Heart left ventricle (tissue), 16 donors: ENCODE data around the gene JPT1. TPM values are rescaled to one million over a fixed set of nuclear protein-coding genes. Genes with fewer than 3 reads are reported as not detected.
A peak's percentile ranks its signal among the peaks of the same experiment; 100 is the strongest.

Experiments used
- ATAC-seq, 4 donors: fragments of 200-7000 bp; cut with Tn5 transposase; one replicate each; pipeline ENCODE4 v1.9.1; 2020 to 2022; ENCODE audit warnings: moderate library complexity in 4 of 4, mild to moderate bottlenecking in 3 of 4, moderate number of reproducible peaks in 1 of 4
- DNase-seq, 5 donors: peaks; one replicate each; pipeline ENCODE4 v3.0.0-alpha.2; 2020
- H3K27ac ChIP-seq, 12 donors: fragments of 200-600 bp; sonication (generic) in 4 of 12; one replicate each; pipeline versions ENCODE4 v1.5.0 to v1.8.0; 2016 to 2022; ENCODE audit warnings: mild to moderate bottlenecking in 2 of 12
- H3K27me3 ChIP-seq, 9 donors: fragments of 200-600 bp; sonication (generic) in 2 of 9; one replicate each; pipeline versions ENCODE4 v1.5.1 to v1.8.0; 2016 to 2022; ENCODE audit warnings: mild to moderate bottlenecking in 3 of 9
- H3K36me3 ChIP-seq, 9 donors: fragments of 200-600 bp; sonication (generic) in 2 of 9; one replicate each; pipeline versions ENCODE4 v1.5.0 to v1.8.0; 2018 to 2022; ENCODE audit warnings: mild to moderate bottlenecking in 2 of 9
- H3K4me1 ChIP-seq, 12 donors: fragments of 200-600 bp; sonication (generic) in 4 of 12; one replicate each; pipeline versions ENCODE4 v1.5.0 to v1.8.0; 2016 to 2022; ENCODE audit warnings: mild to moderate bottlenecking in 3 of 12
- H3K4me3 ChIP-seq, 12 donors: fragments of 200-600 bp; sonication (generic) in 4 of 12; one replicate each; pipeline versions ENCODE4 v1.5.0 to v1.8.0; 2017 to 2022; ENCODE audit warnings: mild to moderate bottlenecking in 9 of 12, moderate library complexity in 4 of 12
- H3K9me3 ChIP-seq, 12 donors: fragments of 200-600 bp; sonication (generic) in 4 of 12; one replicate each; pipeline versions ENCODE4 v1.5.0 to v1.8.0; 2016 to 2022; ENCODE audit warnings: mild to moderate bottlenecking in 1 of 12
- POLR2A ChIP-seq, 2 donors: fragments of 450-650 bp; IDR thresholded peaks; one replicate each; pipeline ENCODE4 v1.6.1; 2017; ENCODE audit warnings: antibody characterized with exemption in 2 of 2, mild to moderate bottlenecking in 2 of 2, moderate library complexity in 2 of 2
- whole genome bisulfite sequencing, 4 donors: extraction: QIAGEN DNeasy Blood & Tissue Kit in 2 of 4; methylation state at CpG; one replicate each; pipeline versions ENCODE4 v1.1.5 to v1.1.7; 2013 to 2018; 5-methylcytosine and 5-hydroxymethylcytosine counted together
- intact Hi-C, 10 donors: fragments of 100-400 bp; cut with DNase I; formaldehyde crosslinking; loops; one replicate each; pipeline versions ENCODE4 v1.11.1 to v1.14.2; 2022
- polyA plus RNA-seq, 2 donors: library from polyadenylated mRNA; stranded (reverse); fragments of 200-250 nt; gene quantifications; one replicate each; pipeline ENCODE4 v1.2.3, GENCODE V29; 2013
- total RNA-seq, 9 donors: library from RNA; depleted of rRNA in 2 of 9; stranded (reverse); fragments of >200 nt in 2 of 9; fragmentation: NEBNext Ultra II Directional in 3 of 9; extraction: Animal tissue kit (Norgen Biotek cat#: 25700) in 3 of 9; gene quantifications; one replicate each; pipeline versions ENCODE4 v1.1.0 to v1.2.4, GENCODE V29; 2016 to 2023
- TF ChIP-seq, protein P1 (sequence below), 12 donors: fragments of 200-600 bp; sonication (generic) in 4 of 12; IDR thresholded peaks; one replicate each; pipeline versions ENCODE4 v1.5.0 to v1.8.0; 2018 to 2022; ENCODE audit warnings: antibody characterized with exemption in 12 of 12, mild to moderate bottlenecking in 5 of 12
- donor health status: ischemic (EF 13 %, LVEDD 7.1; RV severe dilation, severe dysfunction).
- donor health status: healthy with polysubstance abuse.
- donor health status: DM: no; HTN: yes; CAD: no.
- donor health status: DM: no; HTN: no; CAD: no.
- donor health status: ischemic (EF 25% LVEDD 6.9; RV normal size, moderate dysfunction).
- donor health status: ischemic (EF 25% LVEDD 5.7; RV mildly dilated, moderate dysfunction).
- donor health status: healthy.
- donor health status: DM: yes; HTN: yes; CAD: no.
- donor health status: ischemic (EF 35%, LVEDD 5.7; RV mildly dilated, moderate dysfunction).
- donor health status: nonischemic (EF 11% LVEDD 7.7; RV severe dilation, severe dysfunction).
- donor health status: DM: yes; HTN: yes; CAD: no.
- donor health status: PGD.
- donor health status: ischemic (EF 29% LVEDD 5.4; RV normal size, mild dysfunction).
- donor health status: nonischemic (EF 23%, LVEDD 6.1; RV moderate dilation, normal function).

The JPT1 gene
- total and polyA plus RNA-seq, 11 donors = 10.4 to 68.0 (median 17.6) TPM

DNA sequence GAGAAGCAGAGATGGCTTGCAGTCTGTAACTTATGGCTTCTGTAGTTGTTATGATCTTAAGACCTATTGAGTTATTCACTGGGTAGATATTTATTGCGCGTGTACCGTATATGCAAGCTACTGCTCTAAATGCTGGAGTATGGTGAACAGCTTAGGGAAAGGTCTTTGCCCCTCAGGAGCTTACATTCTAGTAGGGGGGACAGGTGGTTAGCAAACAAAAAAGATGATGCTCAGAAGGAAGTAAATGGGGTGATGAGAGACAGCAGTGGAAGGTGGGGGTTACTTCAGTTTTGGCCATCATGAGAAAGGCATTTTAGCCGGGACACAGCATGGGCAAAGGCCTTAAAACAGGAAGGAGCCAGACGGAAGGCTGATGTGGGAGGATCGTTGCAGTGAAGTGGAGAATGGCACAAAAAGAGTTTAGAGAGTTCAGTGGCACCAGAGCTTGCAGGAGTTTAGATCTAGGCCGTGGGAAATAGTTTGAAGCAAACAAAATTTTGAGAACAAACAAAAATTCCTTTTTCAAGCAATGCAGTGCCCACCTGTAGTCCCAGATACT, 42.5 kb downstream of the JPT1 start:
- Histone ChIP-seq H3K4me1 (peaks cover 3 to 57% (median 31%) of the 10 kb centered on the region in 12 donors), H3K4me3 (no peak overlapping the region), H3K27ac (no peak overlapping the region), H3K9me3 (no peaks in the 10 kb centered on the region), H3K27me3 (no peaks in the 10 kb centered on the region), H3K36me3 (peaks cover 0 to 6% (median 0%) of the 10 kb centered on the region in 9 donors)
- no peak for TF ChIP-seq POLR2A (IDR thresholded peaks at IDR 0.05)
- TF ChIP-seq, protein P1, sequence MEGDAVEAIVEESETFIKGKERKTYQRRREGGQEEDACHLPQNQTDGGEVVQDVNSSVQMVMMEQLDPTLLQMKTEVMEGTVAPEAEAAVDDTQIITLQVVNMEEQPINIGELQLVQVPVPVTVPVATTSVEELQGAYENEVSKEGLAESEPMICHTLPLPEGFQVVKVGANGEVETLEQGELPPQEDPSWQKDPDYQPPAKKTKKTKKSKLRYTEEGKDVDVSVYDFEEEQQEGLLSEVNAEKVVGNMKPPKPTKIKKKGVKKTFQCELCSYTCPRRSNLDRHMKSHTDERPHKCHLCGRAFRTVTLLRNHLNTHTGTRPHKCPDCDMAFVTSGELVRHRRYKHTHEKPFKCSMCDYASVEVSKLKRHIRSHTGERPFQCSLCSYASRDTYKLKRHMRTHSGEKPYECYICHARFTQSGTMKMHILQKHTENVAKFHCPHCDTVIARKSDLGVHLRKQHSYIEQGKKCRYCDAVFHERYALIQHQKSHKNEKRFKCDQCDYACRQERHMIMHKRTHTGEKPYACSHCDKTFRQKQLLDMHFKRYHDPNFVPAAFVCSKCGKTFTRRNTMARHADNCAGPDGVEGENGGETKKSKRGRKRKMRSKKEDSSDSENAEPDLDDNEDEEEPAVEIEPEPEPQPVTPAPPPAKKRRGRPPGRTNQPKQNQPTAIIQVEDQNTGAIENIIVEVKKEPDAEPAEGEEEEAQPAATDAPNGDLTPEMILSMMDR (IDR thresholded peaks at IDR 0.05) = no peak
- intact Hi-C loops = loop anchor here in 9 of 10 donors (5.0 to 10.0 kb wide), 10 partner anchors 35 to 303 kb away; partner anchors contain the start of genes NUP85 (in 2 of the 9), GRB2 (in 1 of the 9) and SUMO2 (in 1 of the 9)
- ATAC-seq = no peak
- WGBS, 4 donors = 77 to 81% (median 80%) methylated on average over 7 of the region's 7 CpGs
- DNase-seq = no peak

DNA sequence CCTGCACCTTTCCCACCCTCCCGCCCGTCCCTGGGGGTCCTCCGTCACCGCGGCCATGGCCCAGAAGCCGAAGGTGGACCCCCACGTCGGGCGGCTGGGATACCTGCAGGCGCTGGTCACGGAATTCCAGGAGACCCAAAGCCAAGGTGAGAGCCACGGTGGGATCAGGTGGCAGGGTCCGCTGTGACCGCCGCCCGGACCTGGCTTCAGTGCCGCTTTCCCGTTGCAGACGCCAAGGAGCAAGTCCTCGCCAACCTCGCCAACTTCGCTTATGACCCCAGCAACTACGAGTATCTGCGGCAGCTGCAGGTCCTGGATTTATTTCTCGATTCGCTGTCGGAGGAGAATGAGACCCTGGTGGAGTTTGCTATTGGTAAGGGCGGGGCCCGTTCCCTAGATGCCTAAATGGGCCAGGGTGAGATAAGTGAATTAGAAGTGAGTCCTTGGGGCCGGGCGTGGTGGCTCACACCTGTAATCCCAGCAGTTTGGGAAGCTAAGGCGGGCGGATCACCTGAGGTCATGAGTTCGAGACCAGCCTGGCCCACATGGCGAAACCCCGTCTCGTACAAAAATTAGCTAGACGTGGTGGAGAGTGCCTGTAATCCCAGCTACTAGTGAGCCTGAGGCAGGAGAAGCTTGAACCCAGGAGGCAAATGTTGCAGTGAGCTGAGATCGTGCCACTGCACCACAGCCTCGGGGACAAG, 43.9 kb downstream of the JPT1 start:
- Histone ChIP-seq H3K9me3 (no peaks in the 10 kb centered on the region), H3K36me3 (no peaks in the 10 kb centered on the region), H3K4me1 (peaks cover 3 to 52% (median 34%) of the 10 kb centered on the region in 12 donors), H3K27me3 (no peaks in the 10 kb centered on the region), H3K27ac (peak overlapping the region in 11 of 12 donors; percentile 66 to 91 (median 81)), H3K4me3 (peak overlapping the region; percentile 78 to 98 (median 92))
- intact Hi-C loops = loop anchor here in 9 of 10 donors (1.0 to 10.0 kb wide), 11 partner anchors 33 to 304 kb away; partner anchors contain the start of genes NUP85 (in 2 of the 9), GRB2 (in 1 of the 9) and SUMO2 (in 1 of the 9)
- ATAC-seq (no peak), DNase-seq (peak in 1 of 5 donors; percentile 49)
- TF ChIP-seq POLR2A (IDR thresholded peaks at IDR 0.05) = no peak
- 20 to 38% (median 24%) methylated on average over 28 to 40 of the region's 40 CpGs for WGBS, 4 donors

DNA sequence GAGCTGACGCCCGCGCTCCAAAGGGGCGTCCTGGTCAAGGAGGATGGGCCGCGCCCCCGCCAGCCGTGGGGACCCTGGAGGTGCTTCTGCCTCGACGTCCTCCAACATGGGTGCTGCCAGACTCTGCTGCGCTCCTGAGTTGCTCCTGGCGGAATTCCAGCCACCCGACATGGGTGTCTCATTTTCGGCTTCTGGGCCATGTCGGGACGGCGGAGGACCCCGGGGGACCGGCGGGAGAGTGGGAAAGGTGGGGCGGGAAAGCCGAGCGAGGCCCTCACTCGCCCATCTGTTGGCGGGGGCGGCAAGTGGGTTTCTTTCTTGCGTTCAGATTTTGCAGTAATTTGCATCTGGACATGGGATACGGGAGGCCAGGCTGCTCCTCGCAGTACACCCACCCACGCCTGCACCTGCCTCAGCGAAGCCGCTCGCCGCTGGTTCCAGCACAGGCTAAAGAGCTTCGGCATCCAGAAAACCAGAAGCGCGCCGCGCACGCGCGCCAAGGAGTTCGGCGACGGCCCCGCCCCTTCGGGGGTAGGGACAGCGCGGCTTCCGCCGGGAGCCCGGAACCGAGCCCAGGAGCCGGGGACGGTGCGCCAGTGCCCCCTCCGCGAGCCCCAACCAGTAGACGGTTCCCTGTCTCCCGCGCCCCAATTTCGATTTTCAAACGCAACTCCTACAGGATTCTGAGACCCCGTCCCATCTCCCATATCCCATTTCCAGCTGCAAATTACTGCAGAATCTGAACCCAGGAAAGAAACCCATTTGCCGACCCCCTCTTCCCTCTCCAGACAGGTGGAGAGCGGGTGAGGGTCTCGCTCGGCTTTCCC, 44.7 kb downstream of the JPT1 start, which contains the start of gene ARMC7:
Gene ARMC7 (plus strand): TSS at position 563 of the 827 bp plus-strand sequence. CDS start 320 bp downstream, outside the sequence.
- no peaks in the 10 kb centered on the region for H3K9me3 ChIP-seq
- peak; percentile 90 to 97 (median 92) for DNase-seq
- H3K4me3 ChIP-seq = peak within 1 kb of the TSS; percentile 78 to 98 (median 92)
- TF ChIP-seq POLR2A (IDR thresholded peaks at IDR 0.05) = peak in 1 of 2 donors; percentile 88
- TF ChIP-seq, protein P1 (IDR thresholded peaks at IDR 0.05) = peak in 2 of 12 donors; percentile 6 to 21
- intact Hi-C loops = loop anchor here in 9 of 10 donors (1.0 to 10.0 kb wide), 15 partner anchors 32 to 305 kb away; partner anchors contain the start of genes NUP85 (in 2 of the 9), GRB2 (in 1 of the 9) and SUMO2 (in 1 of the 9)
- H3K27me3 ChIP-seq = no peaks in the 10 kb centered on the region
- ATAC-seq = peak; percentile 80 to 92 (median 90)
- peak within 1 kb of the TSS in 11 of 12 donors; percentile 66 to 91 (median 81) for H3K27ac ChIP-seq
- 0 to 1% (median 1%) methylated on average over 58 to 68 of the region's 68 CpGs for WGBS, 4 donors
- peaks cover 0 to 4% (median 0%) of the 10 kb centered on the region in 9 donors for H3K36me3 ChIP-seq
- H3K4me1 ChIP-seq = peaks cover 0 to 44% (median 28%) of the 10 kb centered on the region in 12 donors

DNA sequence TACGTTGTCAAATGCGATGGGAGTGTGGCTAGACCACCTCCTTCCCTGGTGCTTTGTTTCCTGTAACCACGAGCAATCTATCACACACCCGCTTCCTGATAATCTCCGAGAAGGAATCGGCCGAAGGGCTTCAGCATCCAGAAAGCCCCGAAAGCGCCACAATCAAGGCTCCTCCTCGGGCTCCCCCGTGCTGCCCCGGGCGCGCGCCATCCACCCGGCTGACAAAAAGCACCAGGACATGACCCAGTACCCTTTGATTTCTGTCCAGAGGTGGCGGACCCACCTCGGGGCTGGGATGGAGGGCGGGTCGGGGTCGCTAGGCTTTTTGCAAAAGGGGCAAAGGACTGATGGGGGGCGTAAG, 45.3 kb downstream of the JPT1 start:
- DNase-seq (no peak), ATAC-seq (no peak)
- Histone ChIP-seq H3K9me3 (no peaks in the 10 kb centered on the region), H3K27ac (peak overlapping the region in 2 of 12 donors; percentile 81 to 90), H3K36me3 (peaks cover 0 to 6% (median 0%) of the 10 kb centered on the region in 9 donors), H3K4me3 (peak overlapping the region; percentile 78 to 98 (median 92)), H3K27me3 (no peaks in the 10 kb centered on the region), H3K4me1 (peaks cover 0 to 39% (median 26%) of the 10 kb centered on the region in 12 donors)
- TF ChIP-seq POLR2A (IDR thresholded peaks at IDR 0.05) = no peak
- intact Hi-C loops = loop anchor here in 4 of 10 donors (2.0 to 5.0 kb wide), 4 partner anchors 37 to 152 kb away; no protein-coding TSS in a partner anchor
- 11 to 20% (median 13%) methylated on average over 16 to 22 of the region's 22 CpGs for WGBS, 4 donors
